Measurements from ENCODE around the gene PLB1. TPM values are rescaled to one million over a fixed set of nuclear protein-coding genes. Genes with fewer than 3 reads are reported as not detected.
"Not testable (repeated sequence)": the region's sequence is repeated elsewhere in the genome, so short reads cannot be mapped to it uniquely, and the experiment has no call there.

PLB1 gene
- total and polyA plus RNA-seq, 3 experiments from 2014 or later, result 0.16 to 0.39 (median 0.35) TPM

DNA sequence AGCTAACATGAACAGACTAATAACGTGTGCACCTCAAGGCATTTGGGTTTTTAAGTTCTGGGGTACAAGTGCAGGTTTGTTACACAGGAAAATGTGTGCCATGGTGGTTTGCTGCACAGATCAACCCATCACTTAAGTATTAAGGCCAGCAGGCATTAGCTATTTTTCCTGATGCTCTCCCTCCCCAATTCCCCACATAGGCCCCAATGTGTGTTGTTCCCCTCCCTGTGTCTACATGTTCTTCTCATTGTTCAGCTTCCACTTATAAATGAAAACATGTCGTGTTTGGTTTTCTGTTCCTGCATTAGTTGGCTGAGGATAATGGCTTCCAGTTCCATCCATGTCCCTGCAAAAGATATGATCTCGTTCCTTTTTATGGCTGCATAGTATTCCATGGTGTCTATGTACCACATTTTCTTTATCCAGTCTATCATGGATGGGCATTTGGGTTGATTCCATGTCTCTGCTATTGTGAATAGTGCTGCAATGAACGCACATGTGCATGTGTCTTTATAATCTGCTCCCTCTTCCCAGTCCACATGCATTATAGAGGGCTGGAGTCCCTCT lies 170.0 kb downstream of the PLB1 start:
- H3K9me3 Mint-ChIP-seq; POLR2A ChIA-PET; H3K27me3 Mint-ChIP-seq; H3K36me3 Mint-ChIP-seq; H3K4me1 Mint-ChIP-seq; DNase-seq; H3K4me3 ChIP-seq (ENCODE audit: low read length); CTCF ChIA-PET; H3K27me3 ChIP-seq (ENCODE audit: insufficient read depth, low read length, poor library complexity, severe bottlenecking); H3K27ac ChIP-seq (ENCODE audit: low read depth, low read length); H3K9me3 ChIP-seq (ENCODE audit: low read length); H3K4me1 ChIP-seq (ENCODE audit: insufficient read depth, low read length); H3K4me3 Mint-ChIP-seq; H3K36me3 ChIP-seq (ENCODE audit: insufficient read depth, low read length): not testable (repeated sequence)
- peak overlapping the region in 1 of 8 donors; percentile 31 for H3K27ac Mint-ChIP-seq

DNA sequence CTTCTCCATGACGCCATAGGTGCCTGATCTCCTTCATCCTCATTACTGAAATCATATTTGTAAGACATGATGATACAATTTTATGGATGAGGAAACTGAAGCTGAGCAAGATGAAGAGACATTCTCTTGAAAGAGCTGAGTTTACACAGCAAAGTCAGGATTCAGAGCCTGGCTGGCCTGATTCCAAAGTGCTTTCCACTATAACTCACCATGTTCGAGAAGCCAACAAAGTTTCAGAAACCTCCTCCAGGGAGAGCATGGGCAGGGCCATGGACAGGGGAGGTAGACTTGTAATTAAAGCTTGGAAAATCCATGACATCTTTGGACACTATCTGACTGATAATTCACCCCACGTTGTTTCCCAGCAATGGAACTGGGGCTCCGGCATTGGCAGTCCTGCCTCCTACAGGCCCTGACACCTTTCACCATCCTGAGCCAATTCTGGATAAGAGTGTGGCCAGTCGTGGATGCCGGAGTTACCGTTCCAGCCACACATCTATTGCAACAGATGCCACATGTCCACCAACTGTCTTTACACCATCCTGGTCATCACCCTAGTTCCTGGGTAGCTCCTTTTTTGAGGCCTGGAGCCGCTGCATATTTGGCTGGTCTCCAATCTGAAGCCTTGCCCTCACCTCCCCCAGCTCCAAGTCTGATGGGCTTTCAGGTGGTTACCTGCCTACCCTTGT lies 170.8 kb downstream of the PLB1 start:
- ChIA-PET CTCF (no interaction called here), POLR2A (no interaction called here)
- no peak overlapping the region for H3K27ac ChIP-seq (ENCODE audit: low read depth, low read length)
- Mint-ChIP-seq H3K4me1 (no peaks in the 10 kb centered on the region), H3K27ac (peak overlapping the region in 1 of 8 donors; percentile 39), H3K36me3 (peaks cover 0 to 3% (median 0%) of the 10 kb centered on the region in 3 donors), H3K9me3 (peaks cover 0 to 2% (median 0%) of the 10 kb centered on the region in 5 donors), H3K4me3 (no peak overlapping the region), H3K27me3 (no peaks in the 10 kb centered on the region)
- H3K27me3 ChIP-seq (ENCODE audit: insufficient read depth, low read length, poor library complexity, severe bottlenecking), result no peaks in the 10 kb centered on the region
- no peaks in the 10 kb centered on the region for H3K4me1 ChIP-seq (ENCODE audit: insufficient read depth, low read length)
- H3K36me3 ChIP-seq (ENCODE audit: insufficient read depth, low read length), result no peaks in the 10 kb centered on the region
- H3K4me3 ChIP-seq (ENCODE audit: low read length), result no peak overlapping the region
- no peak for DNase-seq
- H3K9me3 ChIP-seq (ENCODE audit: low read length), result no peaks in the 10 kb centered on the region

DNA sequence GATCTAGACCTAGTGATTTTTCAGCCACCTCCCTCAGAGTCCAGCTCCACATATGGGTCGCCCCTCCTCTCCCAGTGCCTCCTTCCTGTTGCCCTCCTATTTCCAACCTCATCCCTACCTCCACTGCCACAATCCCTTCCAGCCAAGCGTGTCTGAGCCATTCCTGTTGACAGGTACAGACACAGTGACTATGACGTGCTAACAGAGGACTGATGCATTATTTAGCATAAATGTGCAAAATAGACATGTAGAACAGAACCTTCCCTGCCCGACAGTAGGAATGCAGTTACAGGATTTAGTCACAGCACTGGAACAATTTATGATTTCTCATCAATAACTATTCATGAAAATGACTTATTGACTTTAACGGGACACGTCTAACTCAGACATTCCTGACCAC lies 171.4 kb downstream of the PLB1 start:
- H3K27ac ChIP-seq (ENCODE audit: low read depth, low read length), result no peak overlapping the region
- DNase-seq, result no peak
- H3K36me3 Mint-ChIP-seq, result peaks cover 0 to 6% (median 0%) of the 10 kb centered on the region in 3 donors
- ChIA-PET POLR2A (no interaction called here), CTCF (no interaction called here)
- H3K27ac Mint-ChIP-seq, result peak overlapping the region in 2 of 8 donors; percentile 9 to 39
- H3K9me3 Mint-ChIP-seq, result peaks cover 0 to 5% (median 3%) of the 10 kb centered on the region in 5 donors
- no peaks in the 10 kb centered on the region for H3K4me1 ChIP-seq (ENCODE audit: insufficient read depth, low read length)
- peaks cover 0 to 2% of the 10 kb centered on the region in 2 donors for H3K27me3 Mint-ChIP-seq
- H3K4me3 ChIP-seq (ENCODE audit: low read length), result no peak overlapping the region
- H3K27me3 ChIP-seq (ENCODE audit: insufficient read depth, low read length, poor library complexity, severe bottlenecking), result no peaks in the 10 kb centered on the region
- no peaks in the 10 kb centered on the region for H3K36me3 ChIP-seq (ENCODE audit: insufficient read depth, low read length)
- H3K4me1 Mint-ChIP-seq, result no peaks in the 10 kb centered on the region
- no peaks in the 10 kb centered on the region for H3K9me3 ChIP-seq (ENCODE audit: low read length)
- H3K4me3 Mint-ChIP-seq, result no peak overlapping the region

DNA sequence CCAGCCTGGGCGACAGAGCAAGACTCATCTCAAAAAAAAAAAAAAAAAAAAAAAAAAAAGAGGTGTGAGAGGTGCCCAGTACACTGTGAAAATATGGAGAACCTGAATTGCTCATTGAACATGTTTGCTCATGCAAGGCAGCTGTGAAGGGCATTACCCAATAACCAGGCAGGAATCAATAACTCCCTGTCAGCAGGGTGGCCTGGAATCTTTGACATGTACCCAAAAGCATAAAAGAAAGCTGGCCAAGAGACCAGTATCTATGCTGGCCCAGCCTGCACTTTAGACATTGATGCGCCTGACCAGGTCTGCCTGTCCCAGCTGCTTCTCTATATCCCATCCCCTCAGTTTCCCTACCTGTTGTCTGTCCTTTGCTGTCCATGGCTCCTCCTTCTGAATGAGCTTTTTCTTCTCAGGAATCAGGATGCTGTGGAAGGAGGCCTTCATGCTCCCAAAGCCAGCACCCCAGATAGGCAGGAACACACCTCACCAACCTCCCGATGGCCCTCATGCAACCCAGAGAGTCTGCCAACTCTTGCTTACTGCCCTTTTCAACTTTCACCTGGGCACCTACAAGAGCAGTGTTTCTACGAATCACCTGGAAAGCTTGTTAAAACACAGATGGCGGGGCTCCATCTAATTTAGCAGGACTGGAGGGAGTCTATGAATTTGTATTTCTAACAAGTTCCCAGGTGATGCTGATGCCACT lies 172.4 kb downstream of the PLB1 start:
- no peaks in the 10 kb centered on the region for H3K27me3 ChIP-seq (ENCODE audit: insufficient read depth, low read length, poor library complexity, severe bottlenecking)
- POLR2A ChIA-PET, result interaction anchor here (0.7 kb wide), 1 partner anchor 11 kb away, joined by 4 read pairs; no protein-coding TSS in a partner anchor
- Mint-ChIP-seq H3K9me3 (peaks cover 0 to 10% (median 4%) of the 10 kb centered on the region in 5 donors), H3K36me3 (peaks cover 0 to 13% (median 0%) of the 10 kb centered on the region in 3 donors), H3K27ac (peak overlapping the region in 2 of 8 donors; percentile 26 to 63), H3K4me1 (no peaks in the 10 kb centered on the region), H3K27me3 (peaks cover 0 to 2% of the 10 kb centered on the region in 2 donors), H3K4me3 (no peak overlapping the region)
- H3K4me1 ChIP-seq (ENCODE audit: insufficient read depth, low read length), result no peaks in the 10 kb centered on the region
- CTCF ChIA-PET, result no interaction called here
- no peak for DNase-seq
- no peaks in the 10 kb centered on the region for H3K36me3 ChIP-seq (ENCODE audit: insufficient read depth, low read length)
- H3K9me3 ChIP-seq (ENCODE audit: low read length), result no peaks in the 10 kb centered on the region
- no peak overlapping the region for H3K4me3 ChIP-seq (ENCODE audit: low read length)
- H3K27ac ChIP-seq (ENCODE audit: low read depth, low read length), result no peak overlapping the region

DNA sequence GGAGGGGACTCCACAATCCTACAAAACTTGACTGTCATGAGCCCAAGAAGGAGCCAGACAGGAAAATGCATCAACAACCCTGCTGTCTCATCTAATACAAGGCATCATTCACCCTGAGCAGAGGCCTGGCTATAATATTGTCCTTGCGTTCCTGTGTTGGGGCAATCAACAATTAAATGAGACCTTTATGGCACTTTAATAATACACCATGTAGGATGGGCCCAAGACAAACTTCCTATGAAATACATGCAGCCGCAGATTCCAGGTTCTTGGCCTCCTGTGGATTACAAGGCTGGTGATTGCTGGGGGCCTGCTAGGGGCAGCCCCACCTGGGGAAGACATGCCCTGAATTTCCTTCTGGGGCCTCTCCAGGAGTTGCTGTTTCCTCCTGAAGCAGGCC lies 173.0 kb downstream of the PLB1 start:
- H3K9me3 ChIP-seq (ENCODE audit: low read length), result no peaks in the 10 kb centered on the region
- Mint-ChIP-seq H3K36me3 (peaks cover 0 to 17% (median 0%) of the 10 kb centered on the region in 3 donors), H3K4me3 (no peak overlapping the region), H3K27ac (peak overlapping the region in 2 of 8 donors; percentile 26 to 30), H3K27me3 (peaks cover 0 to 2% of the 10 kb centered on the region in 2 donors), H3K4me1 (no peaks in the 10 kb centered on the region), H3K9me3 (peaks cover 0 to 10% (median 4%) of the 10 kb centered on the region in 5 donors)
- no peak overlapping the region for H3K4me3 ChIP-seq (ENCODE audit: low read length)
- no peak for DNase-seq
- CTCF ChIA-PET, result no interaction called here
- H3K27me3 ChIP-seq (ENCODE audit: insufficient read depth, low read length, poor library complexity, severe bottlenecking), result no peaks in the 10 kb centered on the region
- no peaks in the 10 kb centered on the region for H3K4me1 ChIP-seq (ENCODE audit: insufficient read depth, low read length)
- POLR2A ChIA-PET, result no interaction called here
- no peak overlapping the region for H3K27ac ChIP-seq (ENCODE audit: low read depth, low read length)
- H3K36me3 ChIP-seq (ENCODE audit: insufficient read depth, low read length), result no peaks in the 10 kb centered on the region

DNA sequence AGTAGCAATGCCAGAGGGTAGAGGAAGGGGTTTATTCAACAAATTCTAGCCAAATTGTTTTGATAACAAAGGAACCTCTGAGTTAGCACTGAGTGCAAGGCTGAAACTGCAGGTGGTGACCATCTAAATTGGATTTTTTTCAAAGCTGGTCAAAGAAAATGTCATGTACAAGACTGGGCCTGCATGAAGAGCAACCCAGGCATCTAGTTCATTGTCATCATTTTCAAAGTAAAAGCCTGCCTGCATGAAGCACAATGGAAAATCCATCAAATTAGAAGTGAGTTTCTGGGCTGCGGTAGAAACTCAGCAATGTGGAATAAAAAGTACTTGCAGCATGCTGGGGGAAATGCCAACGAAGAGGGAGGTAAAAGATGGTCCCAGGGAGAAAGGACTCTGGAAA lies 175.0 kb downstream of the PLB1 start:
- peaks cover 0 to 17% (median 0%) of the 10 kb centered on the region in 3 donors for H3K36me3 Mint-ChIP-seq

DNA sequence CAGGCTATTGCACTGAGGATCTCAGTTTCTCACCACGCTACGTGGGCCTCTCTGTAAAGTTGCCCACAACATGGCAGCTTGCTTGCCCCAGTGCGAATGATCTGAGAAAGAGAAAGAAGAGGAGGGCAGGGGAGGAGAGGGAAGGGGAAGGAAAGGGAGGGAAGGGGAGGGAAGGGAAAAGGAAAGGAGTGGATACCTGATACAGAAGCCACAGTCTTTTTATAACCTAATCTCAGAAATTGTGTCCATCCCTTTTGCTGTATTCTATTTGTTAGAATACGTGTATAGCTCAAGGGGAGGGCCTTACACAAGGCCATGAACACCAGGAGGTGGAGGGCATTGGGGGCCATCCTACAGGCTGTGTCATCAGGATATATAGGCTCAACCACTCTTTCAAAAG lies 177.5 kb downstream of the PLB1 start:
- Histone ChIP-seq H3K27me3 (ENCODE audit: insufficient read depth, low read length, poor library complexity, severe bottlenecking) (no peaks in the 10 kb centered on the region), H3K4me3 (ENCODE audit: low read length) (no peak overlapping the region), H3K9me3 (ENCODE audit: low read length) (no peaks in the 10 kb centered on the region), H3K4me1 (ENCODE audit: insufficient read depth, low read length) (no peaks in the 10 kb centered on the region), H3K36me3 (ENCODE audit: insufficient read depth, low read length) (no peaks in the 10 kb centered on the region), H3K27ac (ENCODE audit: low read depth, low read length) (no peak overlapping the region)
- POLR2A ChIA-PET, result no interaction called here
- peaks cover 0 to 9% (median 4%) of the 10 kb centered on the region in 5 donors for H3K9me3 Mint-ChIP-seq
- no peak overlapping the region for H3K4me3 Mint-ChIP-seq
- H3K27ac Mint-ChIP-seq, result peak overlapping the region in 1 of 8 donors; percentile 51
- CTCF ChIA-PET, result no interaction called here
- peaks cover 0 to 17% (median 0%) of the 10 kb centered on the region in 3 donors for H3K36me3 Mint-ChIP-seq
- no peaks in the 10 kb centered on the region for H3K4me1 Mint-ChIP-seq
- DNase-seq, result no peak
- H3K27me3 Mint-ChIP-seq, result peaks cover 0 to 2% of the 10 kb centered on the region in 2 donors

More for the DNA sequence above, 175.0 kb downstream of the PLB1 start:
- Histone ChIP-seq H3K4me1 (ENCODE audit: insufficient read depth, low read length) (no peaks in the 10 kb centered on the region), H3K9me3 (ENCODE audit: low read length) (no peaks in the 10 kb centered on the region), H3K4me3 (ENCODE audit: low read length) (no peak overlapping the region), H3K36me3 (ENCODE audit: insufficient read depth, low read length) (no peaks in the 10 kb centered on the region), H3K27ac (ENCODE audit: low read depth, low read length) (no peak overlapping the region), H3K27me3 (ENCODE audit: insufficient read depth, low read length, poor library complexity, severe bottlenecking) (no peaks in the 10 kb centered on the region)
- Mint-ChIP-seq H3K9me3 (peaks cover 0 to 9% (median 4%) of the 10 kb centered on the region in 5 donors), H3K4me3 (no peak overlapping the region), H3K27me3 (peaks cover 0 to 2% of the 10 kb centered on the region in 2 donors), H3K4me1 (no peaks in the 10 kb centered on the region), H3K27ac (peak overlapping the region in 3 of 8 donors; percentile 2 to 48 (median 39))
- ChIA-PET POLR2A (interaction anchor here (0.6 kb wide), 1 partner anchor 174 kb away, joined by 3 read pairs; no protein-coding TSS in a partner anchor), CTCF (interaction anchor here (1.1 kb wide), 1 partner anchor 10 kb away, joined by 3 read pairs; no protein-coding TSS in a partner anchor)
- no peak for DNase-seq
